GM12878 (cell line): ENCODE results near the gene OXTR. TPM values are rescaled to one million over a fixed set of nuclear protein-coding genes. Genes with fewer than 3 reads are reported as not detected.

Experiments used
- ATAC-seq: fragments of 200-7000 bp; cut with Tn5 transposase; 3 replicates; pipeline ENCODE4 v1.9.1; 2020; ENCODE audit warnings: mild to moderate bottlenecking, moderate library complexity
- BruUV-seq: library from RNA; stranded (reverse); fragments of 400-500 nt; replicated peaks from 2 replicates; lab custom pipeline; 2021; lab: Mats Ljungman, UMichigan
- CTCF ChIA-PET: fragments of 300-600 bp; sonication (Branson Sonifier 250); formaldehyde crosslinking; extraction: SDS; loops from one replicate; lab custom pipeline; 2021; ENCODE audit warnings: inconsistent platforms; lab: Yijun Ruan, JAX
- POLR2A ChIA-PET: fragments of 350-600 bp; formaldehyde crosslinking; extraction: SDS; loops from one replicate; lab custom pipeline; 2021; ENCODE audit warnings: inconsistent platforms; lab: Charles Lee
- RAD21 ChIA-PET: fragments of 300-600 bp; sonication (Branson Sonifier 250); formaldehyde crosslinking; loops from one replicate; lab custom pipeline; 2023; ENCODE audit warnings: antibody characterized with exemption; ENCODE audit not compliant: unreplicated experiment; lab: Charles Lee
- SMC1A ChIA-PET: fragments of 300-600 bp; sonication (Branson Sonifier 250); formaldehyde crosslinking; loops from one replicate; lab custom pipeline; 2023; ENCODE audit not compliant: unreplicated experiment, uncharacterized antibody; lab: Charles Lee
- DNase-seq: peaks from one replicate; pipeline ENCODE4 v3.0.0-alpha.2; 2011; ENCODE audit warnings: low read depth, low spot score
- FAIRE-seq: peaks from 3 replicates; lab custom pipeline; 2011; peaks lifted over from hg19 to GRCh38; lab: Jason Lieb, UNC
- H2AFZ ChIP-seq: 2 replicates; pipeline ENCODE4 v1.6.0; 2011; ENCODE audit warnings: low read depth, low read length, control low read depth; ENCODE audit not compliant: control insufficient read depth
- H3K27ac ChIP-seq: 2 replicates; pipeline ENCODE4 v1.5.1; 2011; ENCODE audit warnings: control low read depth; ENCODE audit not compliant: control insufficient read depth, insufficient read depth
- H3K27me3 ChIP-seq, 2 experiments: replicated peaks in 1 of 2; 2 replicates each; pipeline versions ENCODE4 v1.6.0 to v1.6.1; 2011; ENCODE audit warnings: low read length in 1 of 2; ENCODE audit not compliant: control insufficient read depth in 2 of 2, insufficient read depth in 2 of 2
- H3K36me3 ChIP-seq, 2 experiments: 2 replicates each; pipeline ENCODE4 v1.5.1; 2011; ENCODE audit warnings: low read length in 1 of 2; ENCODE audit not compliant: control insufficient read depth in 2 of 2, insufficient read depth in 2 of 2
- H3K4me1 ChIP-seq: 2 replicates; pipeline ENCODE4 v1.6.1; 2011; ENCODE audit warnings: mild to moderate bottlenecking, low read length, moderate library complexity, mixed read lengths; ENCODE audit not compliant: control insufficient read depth, insufficient read depth
- H3K4me2 ChIP-seq: 2 replicates; pipeline ENCODE4 v1.6.0; 2011; ENCODE audit warnings: control low read depth; ENCODE audit not compliant: control insufficient read depth, insufficient read depth
- H3K4me3 ChIP-seq: fragments of 200-600 bp; sonication (generic); 2 replicates; pipeline ENCODE4 v1.5.1; 2016
- H3K79me2 ChIP-seq: 2 replicates; pipeline ENCODE4 v1.6.0; 2011; ENCODE audit warnings: low read length; ENCODE audit not compliant: control insufficient read depth, insufficient read depth
- H3K9ac ChIP-seq: 2 replicates; pipeline ENCODE4 v1.8.0; 2011; ENCODE audit warnings: low read length, control low read depth, mixed read lengths; ENCODE audit not compliant: control insufficient read depth, insufficient read depth
- H3K9me3 ChIP-seq: replicated peaks from 3 replicates; pipeline ENCODE4 v1.5.1; 2011; ENCODE audit warnings: mild to moderate bottlenecking, low read length; ENCODE audit not compliant: control insufficient read depth, insufficient read depth
- H4K20me1 ChIP-seq: 2 replicates; pipeline ENCODE4 v1.6.0; 2011; ENCODE audit not compliant: control insufficient read depth, insufficient read depth
- BCL11A ChIP-seq: IDR thresholded peaks from 2 replicates; pipeline ENCODE4 v1.6.1; 2011; ENCODE audit warnings: low read depth, low read length
- ETV6 ChIP-seq, 2 experiments: fragments of 450-650 bp in 1 of 2; IDR thresholded peaks in 1 of 2; conservative IDR thresholded peaks in 1 of 2; 2 replicates each; pipeline ENCODE4 v1.6.1; 2014; ENCODE audit warnings: antibody characterized with exemption in 1 of 2, borderline replicate concordance in 1 of 2, low read depth in 1 of 2, mild to moderate bottlenecking in 1 of 2, moderate library complexity in 1 of 2
- IRF4 ChIP-seq: IDR thresholded peaks from 2 replicates; pipeline ENCODE4 v1.6.1; 2011; ENCODE audit warnings: low read depth, low read length
- JUNB ChIP-seq: IDR thresholded peaks from 2 replicates; pipeline ENCODE4 v1.6.1; 2016; ENCODE audit warnings: antibody characterized with exemption, mild to moderate bottlenecking
- KLF5 ChIP-seq: fragments of 450-650 bp; IDR thresholded peaks from 2 replicates; pipeline ENCODE4 v1.6.1; 2014; ENCODE audit warnings: mild to moderate bottlenecking; ENCODE audit not compliant: partially characterized antibody
- NR2C1 ChIP-seq: fragments of 450-650 bp; IDR thresholded peaks from 2 replicates; pipeline ENCODE4 v1.6.1; 2017; ENCODE audit warnings: antibody characterized with exemption, mild to moderate bottlenecking, moderate library complexity
- POLR2AphosphoS5 ChIP-seq: IDR thresholded peaks from 2 replicates; pipeline ENCODE4 v1.6.1; 2011; ENCODE audit warnings: mild to moderate bottlenecking, low read length, inconsistent platforms
- RCOR1 ChIP-seq: conservative IDR thresholded peaks from 2 replicates; pipeline ENCODE4 v1.6.1; 2012; ENCODE audit warnings: low read depth, low read length, improper control_type of control experiment
- SIX5 ChIP-seq: IDR thresholded peaks from 2 replicates; pipeline ENCODE4 v1.6.1; 2011; ENCODE audit warnings: mild to moderate bottlenecking, low read depth, low read length, moderate library complexity; ENCODE audit not compliant: severe bottlenecking
- SP1 ChIP-seq: IDR thresholded peaks from one replicate; pipeline ENCODE4 v1.6.1; 2011; ENCODE audit warnings: low read depth, low read length
- SREBF2 ChIP-seq: IDR thresholded peaks from 2 replicates; pipeline ENCODE4 v1.6.1; 2012; ENCODE audit warnings: mild to moderate bottlenecking, low read length
- ZBED1 ChIP-seq: IDR thresholded peaks from 2 replicates; pipeline ENCODE4 v1.6.1; 2016; ENCODE audit warnings: borderline replicate concordance
- ZNF207 ChIP-seq: fragments of 450-650 bp; IDR thresholded peaks from 2 replicates; pipeline ENCODE4 v1.6.1; 2014; ENCODE audit warnings: antibody characterized with exemption, mild to moderate bottlenecking, borderline replicate concordance
- ZNF384 ChIP-seq: IDR thresholded peaks from 2 replicates; pipeline ENCODE4 v1.6.1; 2012; ENCODE audit warnings: low read depth, mild to moderate bottlenecking, low read length, improper control_type of control experiment, borderline replicate concordance
- WGBS: methylation state at CpG from one replicate; pipeline ENCODE4 v1.1.6; 2016; ENCODE audit warnings: low lambda C conversion rate; ENCODE audit not compliant: insufficient replicate concordance, insufficient coverage; ENCODE audit errors: missing lambda C conversion rate; 5-methylcytosine and 5-hydroxymethylcytosine counted together
- in situ Hi-C: fragments of 300-500 bp; cut with MboI; formaldehyde crosslinking; loops from 9 replicates; pipeline ENCODE4 v1.14.3; 2018; ENCODE audit warnings: mixed read lengths
- intact Hi-C: fragments of 100-400 bp; cut with micrococcal nuclease; formaldehyde crosslinking; loops from one replicate; pipeline ENCODE4 v1.14.2; 2022; ENCODE audit not compliant: unreplicated experiment
- polyA plus RNA-seq, 11 experiments: library from polyadenylated mRNA; depleted of rRNA in 4 of 11; unstranded in 6 of 11; stranded (reverse) in 5 of 11; fragments of >200 nt; fragmentation: Nextera tagmentation in 4 of 11; fragmentation: Illumina TruSeq in 1 of 11; extraction: Ambion mirVana in 4 of 11; extraction: Trizol in 1 of 11; gene quantifications; 1 replicate in 1 of 11; 2 replicates in 10 of 11; pipeline versions ENCODE4 v1.2.1 to v1.2.3, GENCODE V29; 2011 to 2016; ENCODE audit warnings: inconsistent platforms in 2 of 11, missing spikeins in 2 of 11, low read depth in 1 of 11
- total RNA-seq, 4 experiments: library from RNA; depleted of rRNA in 3 of 4; stranded (reverse); fragments of >200 nt in 3 of 4; fragmentation: Illumina TruSeq in 1 of 4; extraction: Trizol in 1 of 4; gene quantifications; 2 replicates each; pipeline versions ENCODE4 v1.2.1 to v1.2.3, GENCODE V29; 2013 to 2021
- TF ChIP-seq, protein P1 (sequence below): fragments of 450-650 bp; IDR thresholded peaks from 2 replicates; pipeline ENCODE4 v1.6.1; 2017; ENCODE audit warnings: antibody characterized with exemption, mild to moderate bottlenecking, moderate library complexity
- TF ChIP-seq, protein P2 (sequence below): fragments of 450-650 bp; IDR thresholded peaks from 2 replicates; pipeline ENCODE4 v1.6.1; 2017; ENCODE audit warnings: borderline replicate concordance
- TF ChIP-seq, protein P3 (sequence below): IDR thresholded peaks from 2 replicates; pipeline ENCODE4 v1.6.1; 2012; ENCODE audit warnings: low read depth, low read length, improper control_type of control experiment

OXTR gene
- total and polyA plus RNA-seq, 10 of the 15 experiments (the other 5 are each of a cell fraction or from before 2014, with no cell fraction given), result 0.43 to 5.9 (median 2.6) TPM

DNA sequence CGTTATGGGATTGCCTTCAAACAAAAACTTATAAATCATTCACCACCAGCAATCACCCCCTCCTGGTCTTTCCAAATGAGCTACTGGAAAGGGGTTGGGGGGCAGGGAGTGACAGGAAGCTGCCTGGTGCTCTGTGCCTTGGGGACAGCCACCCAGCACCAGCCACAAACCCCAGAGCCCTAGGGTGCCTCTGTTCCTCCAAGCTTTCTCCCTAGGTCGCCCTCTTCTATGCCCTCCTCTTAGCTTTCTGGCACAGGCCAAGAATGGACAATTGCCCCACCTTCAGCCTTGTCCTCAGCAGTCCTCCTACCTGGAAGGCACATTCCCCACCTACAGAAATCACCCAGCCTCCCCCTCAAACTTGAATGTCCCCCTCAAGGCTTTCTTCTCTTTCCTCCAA, 3.3 kb downstream of the OXTR start:
- Histone ChIP-seq H3K79me2 (peaks cover 4% of the 10 kb centered on the region), H3K27ac (no peak overlapping the region), H4K20me1 (no peaks in the 10 kb centered on the region), H3K9ac (no peak overlapping the region), H2AFZ (no peak overlapping the region), H3K36me3 (peaks cover 0 to 1% of the 10 kb centered on the region in 2 experiments; a peak in 1 of 4 replicates), H3K27me3 (no peaks in the 10 kb centered on the region), H3K4me2 (peak overlapping the region; percentile 95), H3K9me3 (no peaks in the 10 kb centered on the region), H3K4me1 (peaks cover 14% of the 10 kb centered on the region), H3K4me3 (no peak overlapping the region)
- no peak for FAIRE-seq
- ATAC-seq, result no peak
- intact Hi-C loops, result loop anchor here (5.0 kb wide), 2 partner anchors 84 to 191 kb away; no protein-coding TSS in a partner anchor
- ChIA-PET RAD21 (interaction anchor here (1.8 kb wide), 1 partner anchor 103 kb away, joined by 6 read pairs; no protein-coding TSS in a partner anchor), CTCF (interaction anchor here (0.6 to 2.6 kb wide), 4 partner anchors 11 to 1216 kb away, joined by 3 to 21 read pairs (median 3); no protein-coding TSS in a partner anchor), SMC1A (interaction anchor here (0.8 to 1.0 kb wide), 2 partner anchors 11 to 261 kb away, joined by 3 read pairs; no protein-coding TSS in a partner anchor), POLR2A (no interaction called here)
- in situ Hi-C loops, result no loop called here
- TF ChIP-seq ETV6 (conservative IDR thresholded peaks at IDR 0.05 in 1 of 2, IDR thresholded peaks at IDR 0.05 in 1 of 2; ENCODE audit: borderline replicate concordance in 1 of 2, low read depth in 1 of 2), result no peak
- TF ChIP-seq SP1, result no peak
- TF ChIP-seq ZNF384, result no peak
- TF ChIP-seq JUNB, result no peak
- TF ChIP-seq, protein P1, sequence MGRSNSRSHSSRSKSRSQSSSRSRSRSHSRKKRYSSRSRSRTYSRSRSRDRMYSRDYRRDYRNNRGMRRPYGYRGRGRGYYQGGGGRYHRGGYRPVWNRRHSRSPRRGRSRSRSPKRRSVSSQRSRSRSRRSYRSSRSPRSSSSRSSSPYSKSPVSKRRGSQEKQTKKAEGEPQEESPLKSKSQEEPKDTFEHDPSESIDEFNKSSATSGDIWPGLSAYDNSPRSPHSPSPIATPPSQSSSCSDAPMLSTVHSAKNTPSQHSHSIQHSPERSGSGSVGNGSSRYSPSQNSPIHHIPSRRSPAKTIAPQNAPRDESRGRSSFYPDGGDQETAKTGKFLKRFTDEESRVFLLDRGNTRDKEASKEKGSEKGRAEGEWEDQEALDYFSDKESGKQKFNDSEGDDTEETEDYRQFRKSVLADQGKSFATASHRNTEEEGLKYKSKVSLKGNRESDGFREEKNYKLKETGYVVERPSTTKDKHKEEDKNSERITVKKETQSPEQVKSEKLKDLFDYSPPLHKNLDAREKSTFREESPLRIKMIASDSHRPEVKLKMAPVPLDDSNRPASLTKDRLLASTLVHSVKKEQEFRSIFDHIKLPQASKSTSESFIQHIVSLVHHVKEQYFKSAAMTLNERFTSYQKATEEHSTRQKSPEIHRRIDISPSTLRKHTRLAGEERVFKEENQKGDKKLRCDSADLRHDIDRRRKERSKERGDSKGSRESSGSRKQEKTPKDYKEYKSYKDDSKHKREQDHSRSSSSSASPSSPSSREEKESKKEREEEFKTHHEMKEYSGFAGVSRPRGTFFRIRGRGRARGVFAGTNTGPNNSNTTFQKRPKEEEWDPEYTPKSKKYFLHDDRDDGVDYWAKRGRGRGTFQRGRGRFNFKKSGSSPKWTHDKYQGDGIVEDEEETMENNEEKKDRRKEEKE, result no peak
- TF ChIP-seq RCOR1, result no peak
- TF ChIP-seq, protein P2, sequence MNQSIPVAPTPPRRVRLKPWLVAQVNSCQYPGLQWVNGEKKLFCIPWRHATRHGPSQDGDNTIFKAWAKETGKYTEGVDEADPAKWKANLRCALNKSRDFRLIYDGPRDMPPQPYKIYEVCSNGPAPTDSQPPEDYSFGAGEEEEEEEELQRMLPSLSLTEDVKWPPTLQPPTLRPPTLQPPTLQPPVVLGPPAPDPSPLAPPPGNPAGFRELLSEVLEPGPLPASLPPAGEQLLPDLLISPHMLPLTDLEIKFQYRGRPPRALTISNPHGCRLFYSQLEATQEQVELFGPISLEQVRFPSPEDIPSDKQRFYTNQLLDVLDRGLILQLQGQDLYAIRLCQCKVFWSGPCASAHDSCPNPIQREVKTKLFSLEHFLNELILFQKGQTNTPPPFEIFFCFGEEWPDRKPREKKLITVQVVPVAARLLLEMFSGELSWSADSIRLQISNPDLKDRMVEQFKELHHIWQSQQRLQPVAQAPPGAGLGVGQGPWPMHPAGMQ, result no peak
- TF ChIP-seq NR2C1, result no peak
- TF ChIP-seq BCL11A, result no peak
- TF ChIP-seq KLF5, result no peak
- TF ChIP-seq ZNF207, result no peak
- TF ChIP-seq SREBF2, result no peak
- TF ChIP-seq POLR2AphosphoS5, result no peak
- TF ChIP-seq SIX5, result no peak
- no peak for TF ChIP-seq IRF4
- TF ChIP-seq, protein P3, sequence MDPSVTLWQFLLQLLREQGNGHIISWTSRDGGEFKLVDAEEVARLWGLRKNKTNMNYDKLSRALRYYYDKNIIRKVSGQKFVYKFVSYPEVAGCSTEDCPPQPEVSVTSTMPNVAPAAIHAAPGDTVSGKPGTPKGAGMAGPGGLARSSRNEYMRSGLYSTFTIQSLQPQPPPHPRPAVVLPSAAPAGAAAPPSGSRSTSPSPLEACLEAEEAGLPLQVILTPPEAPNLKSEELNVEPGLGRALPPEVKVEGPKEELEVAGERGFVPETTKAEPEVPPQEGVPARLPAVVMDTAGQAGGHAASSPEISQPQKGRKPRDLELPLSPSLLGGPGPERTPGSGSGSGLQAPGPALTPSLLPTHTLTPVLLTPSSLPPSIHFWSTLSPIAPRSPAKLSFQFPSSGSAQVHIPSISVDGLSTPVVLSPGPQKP, result no peak
- no peak for TF ChIP-seq ZBED1
- 100% methylated on average over 2 of the region's 2 CpGs for WGBS
- BruUV-seq, result no TSS peak
- DNase-seq, result no peak
